Activated T-helper 1 cell treated with anti-CD3 and anti-CD28 coated beads, Interleukin-2, amount 50 U/mL, for 16 hours (primary cell): ENCODE measurements around the gene CDX2.
"Not testable (repeated sequence)": the region's sequence is repeated elsewhere in the genome, so short reads cannot be mapped to it uniquely, and the experiment has no call there.

Source experiments
- DNase-seq, 2 donors: peaks; one replicate each; pipeline ENCODE4 v3.0.0-alpha.2; 2020; ENCODE audit warnings: low read depth in 1 of 2, low spot score in 1 of 2

The CDX2 gene

DNA sequence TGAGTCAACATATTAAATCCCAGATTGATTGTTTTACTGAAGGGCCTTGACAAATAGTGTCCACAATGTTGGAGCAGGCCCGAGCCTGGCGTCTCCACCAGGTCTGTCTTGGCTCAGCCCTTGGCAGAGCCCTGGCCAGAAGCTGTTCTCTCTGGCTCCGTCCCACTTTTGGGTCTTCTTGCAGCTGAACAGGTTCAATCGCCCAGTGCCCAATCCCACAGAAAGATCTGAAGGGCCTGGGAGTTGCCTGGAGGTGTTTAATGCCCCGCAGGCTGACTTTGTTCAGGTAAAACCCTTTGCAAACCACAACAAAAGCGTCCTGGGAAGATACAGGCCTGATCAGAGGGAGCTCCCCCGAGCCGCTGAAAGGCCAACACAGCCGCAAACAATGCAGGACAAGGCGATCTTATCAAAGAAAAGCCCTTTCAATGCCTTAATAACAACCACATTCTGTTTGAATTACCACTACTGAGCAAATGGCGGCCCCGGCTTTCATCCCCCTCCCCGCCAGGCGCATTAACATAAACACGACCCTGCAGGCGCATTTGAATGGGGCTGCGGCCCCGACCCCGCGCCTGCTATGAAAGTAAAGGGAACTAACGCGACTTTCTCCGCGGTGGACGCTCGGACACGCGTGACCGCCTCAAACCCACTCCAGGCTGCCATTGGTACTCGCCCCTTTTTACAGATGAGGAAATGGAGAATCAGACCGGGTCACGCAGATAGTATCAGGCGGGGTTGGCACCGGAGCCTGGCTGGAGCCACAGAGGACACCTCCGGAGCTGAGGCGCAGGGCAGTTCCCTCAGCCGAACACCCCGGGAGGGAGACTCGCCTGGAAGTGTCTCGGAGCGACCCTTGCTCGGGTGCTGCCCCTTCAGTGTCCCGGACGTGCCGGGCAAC, 3.1 kb downstream of the CDX2 start:
- no peak for DNase-seq

DNA sequence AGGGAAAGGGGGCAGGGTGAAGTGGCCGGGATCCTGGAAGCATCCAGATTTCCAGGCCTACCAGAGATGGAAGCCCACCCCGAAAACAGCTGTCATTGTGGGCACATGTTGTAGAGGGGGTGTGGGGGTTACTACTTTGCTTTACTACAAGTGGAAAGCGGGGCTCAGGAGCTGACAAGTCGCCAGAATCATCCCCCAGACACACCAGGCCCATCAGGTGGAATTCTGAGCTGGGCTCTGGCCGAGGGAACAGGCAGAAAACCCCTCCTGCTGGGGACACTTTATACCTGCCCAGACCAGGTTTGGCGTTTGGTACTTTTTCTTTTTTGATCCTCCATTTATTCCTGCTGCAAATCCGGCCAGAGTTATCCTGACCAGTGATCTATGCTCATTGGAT, 3.8 kb downstream of the CDX2 start:
- no peak for DNase-seq

DNA sequence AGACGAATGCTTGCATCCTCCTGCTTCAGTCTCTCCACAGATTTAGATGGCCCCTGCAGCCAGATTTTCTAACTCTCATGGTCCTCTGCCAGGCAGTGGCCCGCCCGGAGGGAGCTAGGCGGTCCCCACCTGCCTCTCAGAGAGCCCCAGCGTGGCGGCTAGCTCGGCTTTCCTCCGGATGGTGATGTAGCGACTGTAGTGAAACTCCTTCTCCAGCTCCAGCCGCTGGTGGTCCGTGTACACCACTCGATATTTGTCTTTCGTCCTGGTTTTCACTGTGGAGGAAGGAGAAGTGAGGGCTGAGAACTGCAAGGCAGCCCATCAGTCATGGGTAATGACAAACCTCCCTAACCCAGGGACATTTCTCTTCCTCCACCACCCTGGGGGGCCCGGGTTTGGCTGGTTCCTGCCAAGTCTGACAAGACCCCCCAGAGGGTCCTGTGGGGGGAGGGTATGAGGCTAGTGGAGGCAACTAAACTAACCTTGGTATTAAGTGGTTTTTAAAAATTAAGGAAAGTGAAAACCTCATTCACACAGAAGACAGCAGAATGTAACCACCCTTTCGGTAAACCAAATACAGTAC, 4.3 kb downstream of the CDX2 start:
- no peak for DNase-seq

- not testable (repeated sequence) for DNase-seq
Observed at GRCh38 chr13:27964206-27964605, 4.9 kb downstream of the CDX2 start.

GRCh38 chr13:27963491-27963890, 5.6 kb downstream of the CDX2 start:
- no peak for DNase-seq

GRCh38 chr13:27962982-27963381, 6.1 kb downstream of the CDX2 start:
- no peak for DNase-seq

DNA sequence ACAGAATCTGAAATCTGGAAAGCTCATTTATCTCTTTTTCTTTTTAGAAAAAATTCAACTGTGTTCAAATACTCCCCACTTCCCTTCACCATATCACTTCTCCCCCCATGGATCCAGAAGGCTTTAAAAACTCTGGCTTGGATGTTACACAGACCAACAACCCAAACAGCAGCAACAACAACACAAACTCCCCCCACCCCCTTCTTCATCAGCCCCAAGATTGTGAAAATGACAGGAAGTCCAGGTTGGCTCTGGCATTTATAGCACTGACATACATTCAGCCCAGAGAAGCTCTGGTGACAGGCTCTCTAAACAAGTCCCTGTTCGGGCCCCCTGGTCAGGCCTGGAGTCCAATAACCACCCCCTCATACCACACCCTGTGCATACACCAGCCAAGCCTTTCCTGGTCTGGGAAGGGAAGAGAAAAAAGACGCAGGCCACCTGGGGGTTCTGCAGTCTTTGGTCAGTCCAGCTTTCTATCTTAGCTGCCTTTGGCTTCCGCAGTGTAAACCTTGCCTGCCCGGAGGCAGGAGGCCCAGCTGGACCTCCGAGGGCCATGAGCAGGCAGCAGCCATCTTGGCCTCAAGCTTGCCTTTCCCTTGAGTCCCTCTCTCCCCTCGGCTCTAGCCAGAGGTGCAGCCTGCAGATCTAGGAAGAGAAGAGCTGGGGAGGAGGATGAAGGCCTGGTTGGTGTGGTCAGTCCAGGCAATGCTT, 6.8 kb downstream of the CDX2 start:
- no peak for DNase-seq

DNA sequence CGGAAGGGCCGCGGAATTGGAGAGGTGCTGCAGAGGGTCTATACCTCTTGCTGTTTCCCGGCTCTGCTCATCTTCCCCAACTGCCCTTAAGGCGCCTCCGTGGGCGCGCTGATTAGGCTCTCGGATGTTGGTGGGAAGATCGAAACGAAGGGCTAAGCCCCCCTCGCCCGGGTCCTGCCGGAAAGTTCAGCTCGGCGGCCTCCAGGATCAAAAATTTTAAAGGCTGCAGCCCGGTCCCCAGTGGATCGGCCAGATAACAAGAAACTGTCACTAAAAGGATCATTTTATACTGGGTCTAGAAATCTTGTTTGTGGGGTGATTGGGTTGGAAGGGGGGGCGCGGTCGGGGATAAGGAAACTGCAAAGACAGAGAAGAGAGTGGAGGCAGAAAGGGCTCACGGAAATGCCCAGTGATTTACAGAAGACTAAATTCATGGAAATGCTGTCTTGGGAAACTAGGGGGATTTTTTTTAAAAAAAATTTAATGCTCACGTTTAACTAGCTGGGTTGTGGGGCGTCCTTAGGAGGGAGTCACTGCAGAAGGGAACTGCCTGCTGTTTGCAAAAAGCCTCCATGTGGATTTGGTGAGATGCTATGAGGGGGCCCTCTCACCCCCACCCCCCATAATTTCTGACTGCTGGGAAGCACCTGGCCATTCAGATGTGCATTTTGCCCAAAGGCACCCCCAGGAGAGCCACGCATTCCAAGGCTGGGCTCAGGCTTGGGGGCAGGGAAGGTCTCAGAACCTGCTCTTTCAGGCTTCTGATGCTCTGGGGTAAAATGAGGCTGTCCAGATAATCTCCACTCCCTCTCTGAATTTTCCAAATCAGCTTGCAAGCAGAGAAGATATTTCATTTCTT, 7.7 kb downstream of the CDX2 start:
- DNase-seq = no peak

DNA sequence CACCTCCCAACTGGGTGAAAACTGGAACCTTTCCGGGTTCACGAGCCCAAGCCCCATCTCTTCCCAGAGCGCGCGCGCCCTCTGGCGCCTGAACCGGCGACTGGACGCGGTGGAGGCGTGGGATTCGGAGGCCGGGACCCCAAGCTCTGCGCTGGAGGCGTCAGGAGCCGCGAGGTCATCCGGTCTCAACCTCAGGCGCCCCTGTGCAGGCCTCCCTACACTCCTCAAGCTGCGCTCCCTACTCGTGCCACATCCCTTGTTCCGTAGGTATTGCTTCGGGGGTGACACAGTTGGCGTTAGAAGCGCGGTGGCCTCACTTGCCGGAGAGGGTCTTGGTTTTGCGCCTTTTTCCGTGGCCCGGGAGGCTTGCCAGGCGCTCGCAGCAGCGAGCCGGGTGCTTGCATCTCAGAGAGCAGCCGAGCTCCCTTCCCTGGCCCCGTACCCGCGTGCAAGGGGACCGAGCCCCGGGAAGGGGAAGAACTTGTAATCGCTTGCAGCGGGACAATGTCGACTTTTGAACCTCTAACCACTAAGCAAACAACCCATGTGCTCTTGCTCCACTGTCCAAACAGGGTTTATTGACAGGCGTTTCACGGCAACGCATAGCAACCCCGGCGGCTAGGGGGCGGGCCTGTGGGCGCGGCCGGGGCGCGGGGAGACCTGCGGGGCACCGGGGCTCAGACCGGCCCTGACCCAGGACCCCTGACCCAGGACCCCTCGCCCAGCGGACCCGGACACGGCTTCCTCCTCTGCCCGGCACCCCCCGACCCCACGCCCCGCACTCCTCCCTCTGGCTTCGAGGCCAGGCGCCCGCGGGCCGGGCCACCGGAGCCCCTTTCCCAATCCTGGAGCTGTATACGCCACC, 8.5 kb downstream of the CDX2 start:
- DNase-seq = no peak

GRCh38 chr13:27959976-27960361, 9.1 kb downstream of the CDX2 start:
- no peak for DNase-seq

- no peak for DNase-seq
Observed at GRCh38 chr13:27956576-27957300, 12.4 kb downstream of the CDX2 start.

GRCh38 chr13:27955014-27955591, 14.0 kb downstream of the CDX2 start:
- DNase-seq = no peak

- no peak for DNase-seq
Observed at GRCh38 chr13:27954406-27954851, 14.7 kb downstream of the CDX2 start.

DNA sequence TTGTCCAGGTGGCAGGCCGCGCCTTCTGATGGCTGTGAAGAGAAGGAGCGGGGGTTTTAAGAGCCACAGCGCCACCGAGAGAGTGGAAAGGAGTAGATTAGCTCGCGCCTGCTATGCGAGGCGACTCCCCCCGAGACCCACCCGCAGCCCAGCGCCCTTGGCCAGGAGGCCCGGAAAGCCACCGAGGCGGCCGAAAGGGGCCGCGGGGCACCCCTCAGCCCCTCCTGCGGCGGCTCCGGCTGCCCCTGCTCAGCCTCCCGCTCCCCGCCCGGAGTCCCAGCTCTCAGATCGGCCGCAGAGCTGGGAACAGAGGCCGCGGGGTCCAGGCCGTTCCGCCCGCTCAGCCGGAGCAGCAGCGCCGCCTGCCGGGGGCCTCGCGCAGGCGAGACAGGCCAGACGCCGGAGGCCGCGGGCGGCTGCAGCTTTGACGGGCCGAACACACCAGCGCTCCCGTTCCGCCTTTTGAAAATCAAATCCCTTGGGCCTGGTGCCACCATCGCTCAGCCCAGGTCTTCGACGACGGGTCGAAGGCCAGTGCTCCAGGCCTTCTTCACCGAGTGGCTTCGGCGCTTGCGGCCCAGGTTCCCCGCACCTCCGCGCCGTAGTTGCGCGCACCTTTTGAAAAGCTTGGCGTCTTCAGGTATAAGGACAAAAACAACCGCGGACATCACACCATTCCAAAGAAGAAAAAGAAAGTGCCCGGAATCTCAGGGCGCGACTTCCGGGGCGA, 15.3 kb downstream of the CDX2 start:
- peak in 1 of 2 donors; percentile 24 for DNase-seq

DNA sequence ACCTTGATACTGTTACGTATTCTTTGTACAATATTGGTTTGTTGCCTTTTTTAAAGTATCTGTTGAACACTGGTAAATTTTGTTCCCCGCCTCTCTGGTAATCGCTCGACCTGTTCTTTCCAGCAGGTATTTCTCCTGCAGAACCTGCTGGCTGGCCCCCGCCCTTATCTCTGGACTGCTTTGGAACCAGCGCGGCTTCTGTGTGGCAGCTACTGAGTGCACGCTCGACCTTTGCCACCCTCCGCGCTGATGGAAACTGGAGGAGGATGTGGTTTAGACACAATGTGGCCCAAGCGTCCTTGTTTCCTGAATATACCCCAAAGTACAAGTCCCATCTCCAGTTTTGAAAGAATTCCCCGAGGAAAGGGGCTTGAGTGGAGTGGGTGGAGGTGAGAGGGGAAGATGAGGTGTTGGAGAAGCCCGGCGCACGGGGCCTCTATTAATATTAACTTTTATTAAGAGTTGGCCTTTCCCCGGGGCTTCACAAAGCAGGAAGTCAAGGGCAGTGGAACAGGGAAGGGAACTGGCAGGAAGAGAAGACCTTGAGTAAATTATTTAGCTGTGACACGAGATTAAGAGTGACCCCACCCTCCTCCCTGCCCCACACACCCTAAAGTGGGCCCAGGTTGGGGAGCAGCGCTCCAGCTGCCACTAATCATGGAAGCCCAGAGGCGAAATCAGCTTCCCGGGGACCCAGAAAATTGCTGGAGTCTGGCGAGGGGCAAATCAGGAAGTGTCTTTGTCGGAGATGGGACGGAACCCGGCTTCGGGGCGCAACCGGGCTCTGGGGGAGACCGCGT, 16.0 kb downstream of the CDX2 start:
- DNase-seq = no peak

- no peak for DNase-seq
Observed at GRCh38 chr13:27942972-27943371, 26.1 kb downstream of the CDX2 start.

GRCh38 chr13:27933580-27934328, 35.4 kb downstream of the CDX2 start:
- no peak for DNase-seq
